ENCODE data around the gene BAG5. TPM values are rescaled to one million over a fixed set of nuclear protein-coding genes. Genes with fewer than 3 reads are reported as not detected.

The BAG5 gene
- total RNA-seq, 1 donor, result 42.7 TPM

- no peak overlapping the region for H3K4me3 ChIP-seq (ENCODE audit: low read depth, low read length)
- no peak for DNase-seq (ENCODE audit: low read depth)
- TF ChIP-seq, protein P1, sequence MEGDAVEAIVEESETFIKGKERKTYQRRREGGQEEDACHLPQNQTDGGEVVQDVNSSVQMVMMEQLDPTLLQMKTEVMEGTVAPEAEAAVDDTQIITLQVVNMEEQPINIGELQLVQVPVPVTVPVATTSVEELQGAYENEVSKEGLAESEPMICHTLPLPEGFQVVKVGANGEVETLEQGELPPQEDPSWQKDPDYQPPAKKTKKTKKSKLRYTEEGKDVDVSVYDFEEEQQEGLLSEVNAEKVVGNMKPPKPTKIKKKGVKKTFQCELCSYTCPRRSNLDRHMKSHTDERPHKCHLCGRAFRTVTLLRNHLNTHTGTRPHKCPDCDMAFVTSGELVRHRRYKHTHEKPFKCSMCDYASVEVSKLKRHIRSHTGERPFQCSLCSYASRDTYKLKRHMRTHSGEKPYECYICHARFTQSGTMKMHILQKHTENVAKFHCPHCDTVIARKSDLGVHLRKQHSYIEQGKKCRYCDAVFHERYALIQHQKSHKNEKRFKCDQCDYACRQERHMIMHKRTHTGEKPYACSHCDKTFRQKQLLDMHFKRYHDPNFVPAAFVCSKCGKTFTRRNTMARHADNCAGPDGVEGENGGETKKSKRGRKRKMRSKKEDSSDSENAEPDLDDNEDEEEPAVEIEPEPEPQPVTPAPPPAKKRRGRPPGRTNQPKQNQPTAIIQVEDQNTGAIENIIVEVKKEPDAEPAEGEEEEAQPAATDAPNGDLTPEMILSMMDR (IDR thresholded peaks at IDR 0.05; ENCODE audit: insufficient read depth, low read depth, low read length), result no peak
Measured at GRCh38 chr14:103509864-103510723, 52.4 kb downstream of the BAG5 start.

DNA sequence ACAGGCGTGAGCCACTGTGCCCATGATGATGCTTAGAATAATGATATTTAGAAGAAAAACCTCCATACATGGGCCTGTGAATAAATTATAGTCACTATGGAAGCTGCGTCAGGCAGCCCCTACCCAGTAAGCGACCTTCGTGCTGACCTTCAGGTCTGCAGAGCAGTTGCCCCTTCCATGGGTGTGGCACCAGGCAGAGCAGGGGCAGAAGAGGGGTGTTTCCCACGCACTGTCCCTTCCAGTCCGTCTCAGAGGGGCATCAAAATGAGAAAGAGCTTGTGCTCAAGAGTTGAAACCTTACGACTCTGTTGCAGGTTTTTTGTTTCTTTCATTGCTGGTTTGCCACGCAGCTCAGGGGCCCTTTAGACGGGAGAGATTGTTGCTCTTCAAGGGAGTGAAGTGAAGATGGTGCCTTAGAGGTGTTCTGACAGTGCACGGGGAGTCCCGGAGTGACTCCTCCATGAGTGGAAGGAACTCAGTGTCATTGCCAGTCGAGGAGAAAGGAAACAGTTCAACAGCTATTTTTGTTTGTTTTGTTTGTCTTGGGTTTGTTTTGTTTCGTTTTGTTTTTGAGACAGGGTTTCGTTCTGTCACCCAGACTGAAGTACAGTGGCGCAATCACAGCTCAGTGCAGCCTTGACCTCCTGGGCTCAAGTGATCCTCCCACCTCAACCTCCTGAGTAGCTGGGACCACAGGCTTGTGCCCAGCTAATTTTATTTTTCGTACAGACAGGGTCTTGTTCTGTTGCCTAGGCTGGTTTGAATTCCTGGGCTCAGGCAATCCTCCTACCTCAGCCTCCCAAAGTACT lies 53.7 kb downstream of the BAG5 start:
- H3K4me3 ChIP-seq (ENCODE audit: low read depth, low read length), result no peak overlapping the region
- peak; percentile 58 for DNase-seq (ENCODE audit: low read depth)
- TF ChIP-seq, protein P1 (IDR thresholded peaks at IDR 0.05; ENCODE audit: insufficient read depth, low read depth, low read length), result no peak

DNA sequence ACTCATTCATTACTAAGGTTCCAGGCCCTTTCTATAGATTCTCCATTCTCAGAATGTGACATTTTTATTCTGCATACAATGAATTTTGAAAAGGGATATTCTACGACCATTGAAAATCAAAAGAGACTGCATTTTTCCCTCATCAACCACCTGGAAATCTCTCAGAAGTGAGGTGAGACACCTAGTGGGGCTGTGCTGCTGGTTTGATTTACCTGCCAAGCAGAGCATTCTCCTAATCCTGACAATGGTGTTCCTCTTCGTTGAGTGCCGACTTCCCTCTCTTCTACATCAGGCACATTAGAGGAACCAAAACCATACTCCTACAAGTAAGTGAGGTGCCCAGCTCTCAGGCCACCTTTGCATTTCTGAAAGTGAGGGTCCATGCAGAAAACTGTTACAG lies 54.7 kb downstream of the BAG5 start:
- no peak for DNase-seq (ENCODE audit: low read depth)
- no peak overlapping the region for H3K4me3 ChIP-seq (ENCODE audit: low read depth, low read length)
- TF ChIP-seq, protein P1 (IDR thresholded peaks at IDR 0.05; ENCODE audit: insufficient read depth, low read depth, low read length), result no peak

Small RNA genes within 50 kb of the gene (small RNA-seq; reads per million reads assigned to genes)
- gene RNU4-68P (not detected), gene RNU7-160P (not detected)

Other genes starting within 250 kb of the BAG5 start
- 122 and 124 TPM in 2 replicates for gene EIF5, start 228.4 kb downstream of the BAG5 start, total RNA-seq
- 79.2 and 108 TPM in 2 replicates for gene MARK3, start 177.2 kb downstream of the BAG5 start, total RNA-seq
- gene CKB, start 39.8 kb downstream of the BAG5 start, total RNA-seq, result 9.0 and 17.7 TPM in 2 replicates
- 8.2 and 9.7 TPM in 2 replicates for gene TRMT61A, start 33.5 kb downstream of the BAG5 start, total RNA-seq
- gene COA8, start 303 bp upstream of the BAG5 start, total RNA-seq, result 22.9 and 32.0 TPM in 2 replicates
- gene KLC1, start 66.6 kb upstream of the BAG5 start, total RNA-seq, result 217 and 237 TPM in 2 replicates
- 10.0 and 11.7 TPM in 2 replicates for gene XRCC3, start 152.8 kb upstream of the BAG5 start, total RNA-seq
- 35.1 and 53.5 TPM in 2 replicates for gene ZFYVE21, start 153.2 kb upstream of the BAG5 start, total RNA-seq